ENCODE data around the gene NEDD4L. TPM values are rescaled to one million over a fixed set of nuclear protein-coding genes. Genes with fewer than 3 reads are reported as not detected.
"Not testable (repeated sequence)": the region's sequence is repeated elsewhere in the genome, so short reads cannot be mapped to it uniquely, and the experiment has no call there.

NEDD4L gene
- total RNA-seq, 1 donor from 2014 or later: 152 TPM

DNA sequence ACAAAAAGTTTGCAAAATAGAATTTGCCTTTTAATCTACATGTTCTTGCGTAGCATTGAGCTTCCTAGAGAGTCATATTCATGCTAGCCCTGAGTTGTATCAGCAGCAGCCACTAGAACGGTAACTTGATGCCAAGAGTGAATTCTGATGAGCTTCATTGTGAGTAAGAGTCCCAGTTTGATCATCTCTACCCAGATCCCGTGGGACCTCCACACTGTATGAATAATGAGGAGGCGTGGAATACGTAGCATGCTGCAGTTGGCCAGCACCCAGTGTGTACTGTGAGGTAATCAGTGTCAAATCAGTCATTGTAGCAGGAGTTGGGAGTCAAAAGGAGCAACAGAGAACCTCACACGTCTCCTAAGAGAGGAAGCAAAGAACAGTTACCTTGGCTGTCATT lies 197.9 kb downstream of the NEDD4L start:
- peak; percentile 22 for DNase-seq

DNA sequence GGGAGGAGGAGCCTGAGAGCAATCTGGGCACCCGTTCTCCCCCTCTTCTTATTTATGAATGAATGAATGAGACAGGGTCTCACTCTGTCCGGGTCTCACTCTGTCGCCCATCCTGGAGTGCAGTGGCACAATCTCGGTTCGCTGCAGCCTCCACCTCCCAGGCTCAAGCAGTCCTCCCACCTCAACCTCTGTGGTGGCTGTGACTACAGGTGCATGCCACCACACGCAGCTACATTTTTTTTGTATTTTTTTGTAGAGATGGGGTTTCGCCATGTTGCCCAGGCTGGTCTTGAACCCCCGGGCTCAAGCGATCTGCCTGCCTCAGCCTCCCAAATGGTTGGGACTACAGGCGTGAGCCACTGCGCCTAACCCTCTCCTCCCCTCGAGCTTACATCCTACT lies 198.4 kb downstream of the NEDD4L start:
- no peak for DNase-seq

DNA sequence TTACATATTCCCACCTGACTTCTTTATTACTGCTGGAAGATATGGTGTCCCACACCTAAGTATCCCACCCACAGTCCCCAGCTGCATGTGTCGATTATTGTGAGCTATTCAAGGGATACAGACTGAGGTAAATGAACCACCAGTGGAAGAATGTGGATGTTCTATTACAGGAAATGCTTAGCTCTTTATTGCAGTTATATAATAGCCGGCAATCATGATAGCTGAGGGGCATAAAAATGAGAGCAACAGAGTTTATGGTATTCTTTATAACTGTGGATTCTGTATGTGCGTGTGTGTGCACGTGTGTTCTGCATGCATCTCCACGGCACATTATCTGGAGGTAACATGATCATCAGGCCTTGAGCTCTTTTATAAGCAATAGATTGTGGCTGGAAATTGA lies 198.9 kb downstream of the NEDD4L start:
- DNase-seq: no peak

DNA sequence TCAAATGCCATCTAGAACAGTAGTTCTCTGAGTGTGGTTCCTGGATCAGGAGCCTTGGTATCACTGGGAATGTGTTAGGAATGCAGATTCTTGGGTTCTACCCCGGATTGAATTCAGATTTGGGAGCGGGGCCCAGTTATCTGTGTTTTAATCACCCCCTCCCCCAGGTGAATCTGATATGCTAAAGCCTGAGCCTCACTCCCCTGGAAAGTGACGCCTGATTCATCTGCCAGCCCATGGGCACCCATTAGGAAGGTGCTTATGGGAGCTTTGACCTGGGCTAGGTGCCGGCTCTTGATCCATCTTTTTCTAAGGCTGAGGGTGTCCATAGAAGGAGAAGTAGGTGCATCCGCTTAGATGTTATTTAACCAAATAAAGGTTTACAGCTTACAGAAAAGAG lies 199.4 kb downstream of the NEDD4L start:
- DNase-seq: no peak

DNA sequence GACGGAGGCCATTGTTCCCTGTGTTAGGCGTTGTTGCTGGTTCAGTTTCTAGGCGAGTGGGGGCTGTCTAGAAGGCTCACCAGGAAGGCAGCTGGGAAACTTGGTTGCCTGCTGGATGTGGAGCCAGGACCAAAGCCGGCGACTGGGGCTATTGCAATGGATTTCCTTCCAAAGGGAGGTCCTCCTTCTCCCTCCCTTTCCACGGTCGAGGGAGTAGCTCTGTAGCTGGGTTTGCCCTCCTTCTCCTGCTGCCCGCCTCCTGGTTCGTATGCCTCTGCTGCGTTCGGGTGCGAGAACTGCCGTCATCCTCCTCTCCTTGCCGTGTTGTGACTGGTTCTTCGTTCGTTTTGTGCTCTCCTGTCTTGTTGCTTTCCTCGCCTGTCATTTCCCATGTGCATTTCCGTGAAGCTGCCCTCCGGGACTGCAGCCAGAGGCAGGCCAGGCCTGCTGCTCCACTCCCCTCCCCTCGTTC lies 203.4 kb downstream of the NEDD4L start:
- DNase-seq: peak; percentile 57

DNA sequence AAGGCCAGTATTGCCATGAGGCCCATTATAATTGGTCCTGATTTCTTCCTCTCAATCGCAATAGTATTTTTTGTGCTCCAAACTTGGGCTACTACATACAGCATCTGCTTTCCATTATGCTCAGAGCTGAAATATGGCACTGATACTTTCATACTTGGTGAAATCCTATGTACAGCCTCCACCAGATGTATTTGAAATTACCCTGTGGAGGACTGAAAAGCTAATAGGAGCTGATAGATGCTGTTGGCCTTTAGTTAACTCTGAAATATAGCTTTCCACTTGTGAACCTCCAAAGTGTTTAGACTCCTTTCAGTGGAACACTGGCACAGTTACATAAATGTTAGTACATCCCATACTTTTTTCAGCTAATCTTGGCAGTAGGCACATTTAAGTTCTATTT lies 205.7 kb downstream of the NEDD4L start:
- no peak for DNase-seq

GRCh38 chr18:58251416-58251815 lies 207.4 kb downstream of the NEDD4L start:
- no peak for DNase-seq

DNA sequence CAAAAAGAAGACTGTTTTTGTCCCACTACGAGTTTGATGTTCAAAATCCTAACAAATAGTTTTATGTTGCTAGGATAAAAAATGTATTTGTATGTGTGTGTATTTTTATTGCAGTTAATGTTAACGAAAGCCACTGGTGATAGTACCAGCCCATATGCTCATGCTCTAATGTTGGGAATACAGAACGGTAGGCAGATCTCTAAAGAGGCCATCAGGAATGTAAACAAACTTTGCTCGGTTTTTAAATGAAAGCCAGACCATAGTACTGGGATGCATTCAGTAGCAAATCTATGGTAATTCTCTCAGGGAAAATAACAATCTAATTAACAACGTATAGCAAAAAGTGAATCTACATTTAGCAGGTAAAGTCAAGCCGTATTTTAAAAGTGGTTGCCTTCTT lies 208.1 kb downstream of the NEDD4L start:
- no peak for DNase-seq

- DNase-seq: no peak
Observed at GRCh38 chr18:58253318-58253717, 209.3 kb downstream of the NEDD4L start.

- no peak for DNase-seq
Observed at GRCh38 chr18:58253871-58254270, 209.8 kb downstream of the NEDD4L start.

- no peak for DNase-seq
Observed at GRCh38 chr18:58254873-58255511, 211.0 kb downstream of the NEDD4L start.

- DNase-seq: no peak
Observed at GRCh38 chr18:58255701-58256311, 211.8 kb downstream of the NEDD4L start.

DNA sequence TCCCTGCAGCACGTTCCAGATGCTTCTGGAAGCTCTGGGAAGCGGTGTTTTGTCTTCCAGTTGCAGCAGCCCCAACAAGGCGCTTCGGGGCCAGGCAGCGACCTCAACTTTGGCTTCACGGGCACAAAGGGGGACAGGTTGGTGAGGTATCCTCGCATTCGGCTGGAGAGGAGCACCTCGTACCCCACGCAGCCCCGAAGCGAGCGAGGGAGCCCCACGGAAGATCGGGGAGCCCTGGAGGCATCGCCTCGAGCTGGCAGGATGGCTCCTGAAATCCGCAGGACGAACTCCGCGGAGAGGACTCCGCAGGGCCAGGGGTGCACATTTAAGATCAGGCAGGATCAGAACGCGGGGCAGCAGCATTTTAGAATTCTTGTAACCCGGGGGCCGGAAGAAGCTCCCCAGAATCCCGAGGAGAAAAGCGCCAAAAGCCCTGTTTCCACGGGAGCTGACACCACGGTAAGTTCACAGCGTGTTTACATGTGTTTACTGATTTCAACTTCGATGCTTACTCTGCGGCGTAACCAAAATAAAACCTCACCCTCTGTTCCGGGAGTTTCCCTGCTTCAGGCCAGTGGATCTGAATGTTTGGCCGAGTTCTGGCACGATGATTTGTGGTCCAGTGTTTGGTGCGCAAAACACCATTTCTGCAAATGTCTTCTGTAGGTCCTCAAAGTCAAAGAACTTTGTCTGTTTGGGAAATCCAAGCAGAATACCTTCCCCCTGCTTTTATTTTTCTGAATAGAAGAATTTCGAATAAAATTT lies 212.5 kb downstream of the NEDD4L start:
- no peak for DNase-seq

- DNase-seq: no peak
Observed at GRCh38 chr18:58257461-58257860, 213.4 kb downstream of the NEDD4L start.

- DNase-seq: no peak
Observed at GRCh38 chr18:58258692-58259342, 214.8 kb downstream of the NEDD4L start.

GRCh38 chr18:58263055-58263957 lies 219.3 kb downstream of the NEDD4L start:
- DNase-seq: no peak

DNA sequence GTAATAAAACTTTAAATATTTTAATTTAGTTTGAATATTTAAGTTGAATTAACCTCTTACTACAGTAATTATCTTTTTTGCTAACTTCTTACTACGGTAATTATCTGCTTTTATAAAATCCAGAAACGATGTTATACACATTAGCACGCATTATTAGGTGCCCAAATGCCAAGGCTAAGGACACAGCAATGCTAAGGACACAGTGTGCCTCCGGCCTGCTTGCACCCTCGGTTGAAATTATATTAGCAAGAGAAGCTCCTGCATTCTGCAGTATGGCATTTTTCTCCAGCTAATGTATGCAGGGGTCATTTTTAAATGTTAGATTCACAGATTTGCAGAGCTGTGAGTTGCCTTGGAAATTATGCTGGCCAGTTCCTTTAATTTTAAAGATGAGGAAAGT lies 220.0 kb downstream of the NEDD4L start:
- no peak for DNase-seq

DNA sequence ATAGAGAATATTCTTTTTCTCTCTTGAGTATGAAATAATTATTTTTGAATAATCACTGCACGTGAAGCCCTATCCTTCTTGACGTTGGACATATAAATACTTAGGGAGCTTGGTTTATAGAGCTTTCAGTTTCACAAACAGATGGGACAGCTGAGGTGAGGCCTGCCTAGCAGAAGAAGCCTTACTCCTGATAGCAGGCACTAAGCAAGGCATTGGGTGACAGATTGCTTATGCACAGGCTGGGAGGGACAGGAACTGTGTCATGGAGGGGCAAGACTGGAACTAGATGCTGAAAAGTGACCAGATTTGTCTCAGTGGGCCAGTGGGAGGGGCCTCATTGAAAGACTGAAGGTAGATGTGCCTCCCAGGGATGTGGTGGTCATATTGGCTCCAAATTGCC lies 220.8 kb downstream of the NEDD4L start:
- DNase-seq: no peak

DNA sequence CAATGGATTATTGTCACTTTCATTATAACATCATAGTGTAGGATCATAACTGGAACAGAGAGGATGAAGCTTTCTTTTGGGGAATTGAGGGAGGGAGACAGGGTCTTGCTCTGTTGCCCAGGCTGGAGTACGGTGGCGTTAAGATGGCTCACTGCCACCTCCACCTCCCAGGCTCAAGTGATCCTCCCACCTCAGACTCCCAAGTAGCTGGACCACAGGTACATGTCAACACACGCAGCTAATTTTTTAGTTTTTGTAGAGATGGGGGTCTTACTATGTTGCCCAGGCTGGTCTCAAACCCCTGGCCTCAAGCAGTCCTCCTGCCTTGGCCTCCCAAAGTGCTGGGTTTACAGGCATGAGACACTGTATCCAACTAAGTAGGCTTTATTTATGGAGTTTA lies 221.5 kb downstream of the NEDD4L start:
- not testable (repeated sequence) for DNase-seq

- DNase-seq: no peak
Observed at GRCh38 chr18:58266291-58266690, 222.3 kb downstream of the NEDD4L start.

DNA sequence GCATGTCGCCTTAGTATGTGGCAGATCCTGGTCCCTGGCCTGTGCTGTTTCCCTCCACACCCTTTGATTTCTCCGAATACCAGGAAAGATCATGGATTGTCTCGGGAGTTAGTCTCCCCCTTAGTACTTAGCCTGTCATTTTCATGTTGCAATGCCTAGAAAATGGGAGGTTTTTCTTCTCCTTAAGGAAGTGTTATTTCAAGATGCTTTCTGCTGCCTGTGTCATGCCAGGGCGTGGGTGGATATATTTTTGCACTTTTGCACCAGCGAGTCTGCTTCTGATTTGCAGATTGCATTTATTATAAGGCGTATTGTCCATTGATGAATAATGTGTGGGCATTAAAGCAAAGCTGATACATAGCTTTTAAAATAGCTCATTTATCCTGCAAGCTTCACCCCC lies 223.5 kb downstream of the NEDD4L start:
- DNase-seq: peak; percentile 47

- DNase-seq: no peak
Observed at GRCh38 chr18:58268849-58269248, 224.8 kb downstream of the NEDD4L start.
